Measurements from ENCODE around the gene LPIN2.

The LPIN2 gene

GRCh38 chr18:2987876-2988790 is 24.8 kb downstream of the LPIN2 start:
- peak; percentile 79 for DNase-seq (ENCODE audit: low read depth)
- no peak for TF ChIP-seq CTCF (IDR thresholded peaks at IDR 0.05; ENCODE audit: control insufficient read depth, insufficient read depth, low read depth, low read length, missing control alignments)
- no peak overlapping the region for H3K4me3 ChIP-seq (ENCODE audit: control insufficient read depth, low read depth, low read length)

GRCh38 chr18:2986150-2986865 is 26.6 kb downstream of the LPIN2 start:
- no peak for DNase-seq (ENCODE audit: low read depth)
- TF ChIP-seq CTCF (IDR thresholded peaks at IDR 0.05; ENCODE audit: control insufficient read depth, insufficient read depth, low read depth, low read length, missing control alignments), result no peak
- no peak overlapping the region for H3K4me3 ChIP-seq (ENCODE audit: control insufficient read depth, low read depth, low read length)

GRCh38 chr18:2985628-2986027 is 27.3 kb downstream of the LPIN2 start:
- no peak overlapping the region for H3K4me3 ChIP-seq (ENCODE audit: control insufficient read depth, low read depth, low read length)
- no peak for DNase-seq (ENCODE audit: low read depth)
- peak; percentile 25 for TF ChIP-seq CTCF (IDR thresholded peaks at IDR 0.05; ENCODE audit: control insufficient read depth, insufficient read depth, low read depth, low read length, missing control alignments)

- H3K4me3 ChIP-seq (ENCODE audit: control insufficient read depth, low read depth, low read length), result no peak overlapping the region
- DNase-seq (ENCODE audit: low read depth), result no peak
- no peak for TF ChIP-seq CTCF (IDR thresholded peaks at IDR 0.05; ENCODE audit: control insufficient read depth, insufficient read depth, low read depth, low read length, missing control alignments)
Observed at GRCh38 chr18:2984703-2985261, 28.2 kb downstream of the LPIN2 start.

- no peak for TF ChIP-seq CTCF (IDR thresholded peaks at IDR 0.05; ENCODE audit: control insufficient read depth, insufficient read depth, low read depth, low read length, missing control alignments)
- no peak for DNase-seq (ENCODE audit: low read depth)
- no peak overlapping the region for H3K4me3 ChIP-seq (ENCODE audit: control insufficient read depth, low read depth, low read length)
Observed at GRCh38 chr18:2984091-2984490, 28.9 kb downstream of the LPIN2 start.

GRCh38 chr18:2983296-2983695 is 29.6 kb downstream of the LPIN2 start:
- H3K4me3 ChIP-seq (ENCODE audit: control insufficient read depth, low read depth, low read length), result no peak overlapping the region
- DNase-seq (ENCODE audit: low read depth), result no peak

More at GRCh38 chr18:2983296-2983695, 29.6 kb downstream of the LPIN2 start:
- TF ChIP-seq CTCF (IDR thresholded peaks at IDR 0.05; ENCODE audit: control insufficient read depth, insufficient read depth, low read depth, low read length, missing control alignments), result no peak

Data from AG09309 (cell line).